Lower leg skin (tissue), 4 donors: Measurements from ENCODE around the gene MED12. TPM values are rescaled to one million over a fixed set of nuclear protein-coding genes. Genes with fewer than 3 reads are reported as not detected.

Experiments used
- DNase-seq, 2 donors: peaks; one replicate each; pipeline ENCODE4 v3.0.0-alpha.2; 2019; ENCODE audit warnings: low spot score in 2 of 2
- H3K4me3 ChIP-seq: fragments of 200-600 bp; sonication (generic); 2 replicates; pipeline ENCODE4 v1.5.1; 2017; ENCODE audit warnings: mild to moderate bottlenecking, low read depth; ENCODE audit not compliant: poor library complexity, severe bottlenecking
- POLR2A ChIP-seq, 2 donors: fragments of 450-650 bp; IDR thresholded peaks; one replicate each; pipeline ENCODE4 v1.6.1; 2016 to 2017; ENCODE audit warnings: antibody characterized with exemption in 2 of 2, mild to moderate bottlenecking in 1 of 2, moderate library complexity in 1 of 2
- WGBS, 2 donors: methylation state at CpG; one replicate each; pipeline ENCODE4 v1.1.5; 2018; 5-methylcytosine and 5-hydroxymethylcytosine counted together
- intact Hi-C: fragments of 100-400 bp; cut with DNase I; formaldehyde crosslinking; loops from one replicate; pipeline ENCODE4 v1.15.0; 2023; ENCODE audit warnings: low total_unique reads
- total RNA-seq, 4 donors: library from RNA; depleted of rRNA; stranded (reverse); fragments of >200 nt; gene quantifications; one replicate each; pipeline ENCODE4 v1.1.0, GENCODE V29; 2016
- TF ChIP-seq, protein P1 (sequence below), 3 donors: fragments of 450-650 bp; IDR thresholded peaks; one replicate each; pipeline ENCODE4 v1.5.1; 2016; ENCODE audit warnings: antibody characterized with exemption in 3 of 3, mild to moderate bottlenecking in 3 of 3, moderate library complexity in 2 of 3

MED12 gene
- total RNA-seq, 4 donors from 2014 or later = 27.3 to 42.9 (median 31.7) TPM

DNA sequence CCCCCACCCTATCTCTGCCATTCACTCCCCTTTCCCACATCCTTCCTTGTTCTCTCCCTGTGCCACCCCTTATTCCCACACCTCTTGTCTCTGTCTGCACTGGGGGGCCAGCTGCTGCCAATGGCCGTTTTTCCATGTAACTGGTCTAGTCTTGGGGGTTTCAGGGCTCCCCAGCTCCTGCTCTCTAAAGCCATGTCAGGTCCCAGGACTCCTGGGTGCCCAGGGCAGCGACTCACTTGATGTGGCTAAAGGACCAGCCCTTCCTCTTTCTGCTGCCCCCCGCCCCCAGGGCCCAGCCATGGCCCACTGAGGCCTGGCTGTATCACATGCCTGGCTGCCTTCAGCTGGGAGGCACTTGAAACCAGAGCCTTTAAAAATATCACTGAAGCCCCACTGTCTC, 36.2 kb downstream of the MED12 start:
- intact Hi-C loops = no loop called here
- TF ChIP-seq, protein P1, sequence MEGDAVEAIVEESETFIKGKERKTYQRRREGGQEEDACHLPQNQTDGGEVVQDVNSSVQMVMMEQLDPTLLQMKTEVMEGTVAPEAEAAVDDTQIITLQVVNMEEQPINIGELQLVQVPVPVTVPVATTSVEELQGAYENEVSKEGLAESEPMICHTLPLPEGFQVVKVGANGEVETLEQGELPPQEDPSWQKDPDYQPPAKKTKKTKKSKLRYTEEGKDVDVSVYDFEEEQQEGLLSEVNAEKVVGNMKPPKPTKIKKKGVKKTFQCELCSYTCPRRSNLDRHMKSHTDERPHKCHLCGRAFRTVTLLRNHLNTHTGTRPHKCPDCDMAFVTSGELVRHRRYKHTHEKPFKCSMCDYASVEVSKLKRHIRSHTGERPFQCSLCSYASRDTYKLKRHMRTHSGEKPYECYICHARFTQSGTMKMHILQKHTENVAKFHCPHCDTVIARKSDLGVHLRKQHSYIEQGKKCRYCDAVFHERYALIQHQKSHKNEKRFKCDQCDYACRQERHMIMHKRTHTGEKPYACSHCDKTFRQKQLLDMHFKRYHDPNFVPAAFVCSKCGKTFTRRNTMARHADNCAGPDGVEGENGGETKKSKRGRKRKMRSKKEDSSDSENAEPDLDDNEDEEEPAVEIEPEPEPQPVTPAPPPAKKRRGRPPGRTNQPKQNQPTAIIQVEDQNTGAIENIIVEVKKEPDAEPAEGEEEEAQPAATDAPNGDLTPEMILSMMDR (IDR thresholded peaks at IDR 0.05) = no peak
- TF ChIP-seq POLR2A (IDR thresholded peaks at IDR 0.05) = no peak
- 75 to 78% methylated on average over 2 to 3 of the region's 3 CpGs for WGBS, 2 donors
- DNase-seq = no peak
- no peak overlapping the region for H3K4me3 ChIP-seq

DNA sequence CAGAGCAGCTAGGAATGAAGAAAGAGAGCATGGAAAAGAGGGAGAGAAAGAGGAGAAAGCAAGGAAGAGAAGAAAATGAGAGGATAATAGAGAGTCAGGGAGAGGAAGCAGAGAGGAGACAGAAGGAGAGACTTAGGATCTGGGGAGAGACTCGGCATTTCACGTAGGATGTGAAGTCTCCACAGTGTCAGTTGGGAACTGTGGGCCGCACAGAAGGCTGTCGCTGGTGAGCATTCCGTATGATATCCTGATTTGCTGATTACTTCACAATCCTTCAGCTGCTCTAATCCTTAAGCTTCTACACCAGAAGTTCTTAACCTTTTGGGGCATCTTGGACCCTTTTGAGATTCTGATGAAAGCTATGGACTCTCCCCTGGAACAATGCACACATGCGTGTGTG, 40.2 kb downstream of the MED12 start:
- 83 to 87% methylated on average over 6 of the region's 6 CpGs for WGBS, 2 donors
- no peak for DNase-seq

DNA sequence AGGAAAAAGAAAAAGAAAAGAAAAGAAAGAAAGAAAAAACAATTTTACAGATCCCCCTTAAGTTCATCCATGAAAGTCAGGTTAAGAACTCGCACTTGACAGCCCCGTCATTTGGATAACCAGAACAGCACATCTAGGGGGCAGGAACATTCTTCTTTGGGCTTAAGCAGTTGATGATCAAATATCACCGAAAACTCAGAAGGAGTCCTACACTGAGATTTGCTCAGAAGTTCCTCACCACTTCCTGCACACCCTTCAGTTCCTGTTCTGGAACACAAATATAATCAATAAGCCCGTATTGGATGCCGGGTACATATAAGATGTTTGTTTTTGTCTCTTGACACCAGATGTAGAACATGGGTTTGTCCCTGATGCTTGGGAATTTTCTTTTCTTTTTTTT, 40.9 kb downstream of the MED12 start:
- intact Hi-C loops = no loop called here
- 78 to 86% methylated on average over 5 of the region's 5 CpGs for WGBS, 2 donors
- TF ChIP-seq, protein P1 (IDR thresholded peaks at IDR 0.05) = no peak
- TF ChIP-seq POLR2A (IDR thresholded peaks at IDR 0.05) = no peak
- H3K4me3 ChIP-seq = no peak overlapping the region
- no peak for DNase-seq

More for the DNA sequence above, 40.2 kb downstream of the MED12 start:
- intact Hi-C loops = no loop called here
- TF ChIP-seq, protein P1 (IDR thresholded peaks at IDR 0.05) = no peak
- TF ChIP-seq POLR2A (IDR thresholded peaks at IDR 0.05) = no peak
- no peak overlapping the region for H3K4me3 ChIP-seq

DNA sequence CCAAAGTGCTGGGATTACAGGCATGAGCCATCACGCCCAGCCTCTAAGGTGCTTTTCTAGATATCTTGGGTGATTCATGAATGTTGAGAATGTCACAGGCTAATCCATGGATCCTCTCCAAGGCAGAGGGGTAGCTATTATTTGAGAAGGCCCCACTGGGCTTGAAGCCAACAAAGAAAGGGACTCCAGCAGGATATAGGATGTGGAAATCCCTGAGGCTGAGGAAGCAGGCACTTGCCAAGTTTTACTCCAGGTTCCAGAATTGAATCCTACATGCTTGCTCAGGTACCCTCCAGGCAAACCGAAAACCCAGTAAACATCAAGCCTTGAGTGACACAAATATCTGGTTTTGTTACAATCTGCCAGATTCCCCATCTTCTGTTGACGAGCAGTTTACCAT, 42.1 kb downstream of the MED12 start:
- intact Hi-C loops = no loop called here
- no peak for DNase-seq
- H3K4me3 ChIP-seq = no peak overlapping the region
- WGBS, 2 donors = 64 to 81% methylated on average over 2 to 3 of the region's 3 CpGs
- TF ChIP-seq, protein P1 (IDR thresholded peaks at IDR 0.05) = no peak
- TF ChIP-seq POLR2A (IDR thresholded peaks at IDR 0.05) = no peak

DNA sequence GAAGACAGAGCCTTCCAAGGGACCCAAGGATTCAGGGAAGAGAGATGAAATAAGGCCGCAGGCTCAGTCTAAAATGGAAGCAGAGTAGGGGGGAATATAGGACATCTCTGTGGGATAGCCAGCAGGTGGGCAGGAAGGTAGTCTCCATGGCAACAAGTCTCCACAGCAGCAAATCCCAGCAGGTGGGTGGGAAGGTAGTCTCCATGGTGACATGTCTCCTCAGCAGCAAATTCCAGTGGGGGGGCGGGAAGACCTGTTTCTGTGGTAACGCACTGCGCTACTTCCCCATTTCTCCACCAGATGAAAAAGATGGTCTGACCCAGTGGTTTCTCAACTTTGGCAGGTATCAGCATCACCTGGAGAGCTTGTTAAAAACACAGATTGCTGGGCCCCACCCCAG, 44.6 kb downstream of the MED12 start:
- H3K4me3 ChIP-seq = no peak overlapping the region
- TF ChIP-seq, protein P1 (IDR thresholded peaks at IDR 0.05) = no peak
- TF ChIP-seq POLR2A (IDR thresholded peaks at IDR 0.05) = no peak
- 84% methylated on average over 4 of the region's 4 CpGs for WGBS, 2 donors
- intact Hi-C loops = no loop called here
- no peak for DNase-seq

DNA sequence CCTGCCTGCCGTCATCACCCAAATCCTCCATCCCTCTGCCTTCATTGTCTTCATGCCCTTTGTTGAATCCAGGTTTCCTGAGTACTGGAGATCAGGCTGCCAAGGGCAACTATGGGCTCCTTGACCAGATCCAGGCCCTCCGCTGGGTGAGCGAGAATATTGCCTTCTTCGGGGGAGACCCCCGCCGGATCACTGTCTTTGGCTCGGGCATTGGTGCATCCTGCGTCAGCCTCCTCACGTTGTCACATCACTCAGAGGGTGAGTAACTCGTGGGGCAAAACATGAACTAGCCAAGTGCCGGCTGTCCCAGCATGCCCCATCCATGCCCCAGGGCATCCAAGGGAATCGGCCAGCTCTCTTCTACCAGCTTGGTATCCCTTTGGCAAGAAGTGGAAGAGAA, 45.7 kb downstream of the MED12 start:
- intact Hi-C loops = no loop called here
- 77 to 78% methylated on average over 8 to 12 of the region's 12 CpGs for WGBS, 2 donors
- no peak for TF ChIP-seq POLR2A (IDR thresholded peaks at IDR 0.05)
- TF ChIP-seq, protein P1 (IDR thresholded peaks at IDR 0.05) = no peak
- H3K4me3 ChIP-seq = no peak overlapping the region
- no peak for DNase-seq
